GM15510 (cell line): Measurements from ENCODE around the gene TMEM117.

ENCODE experiments used
- POLR2A ChIP-seq: IDR thresholded peaks from 3 replicates; pipeline ENCODE4 v1.6.1; 2011; ENCODE audit warnings: borderline replicate concordance; ENCODE audit not compliant: insufficient read length; ENCODE audit errors: extremely low read depth

The TMEM117 gene

DNA sequence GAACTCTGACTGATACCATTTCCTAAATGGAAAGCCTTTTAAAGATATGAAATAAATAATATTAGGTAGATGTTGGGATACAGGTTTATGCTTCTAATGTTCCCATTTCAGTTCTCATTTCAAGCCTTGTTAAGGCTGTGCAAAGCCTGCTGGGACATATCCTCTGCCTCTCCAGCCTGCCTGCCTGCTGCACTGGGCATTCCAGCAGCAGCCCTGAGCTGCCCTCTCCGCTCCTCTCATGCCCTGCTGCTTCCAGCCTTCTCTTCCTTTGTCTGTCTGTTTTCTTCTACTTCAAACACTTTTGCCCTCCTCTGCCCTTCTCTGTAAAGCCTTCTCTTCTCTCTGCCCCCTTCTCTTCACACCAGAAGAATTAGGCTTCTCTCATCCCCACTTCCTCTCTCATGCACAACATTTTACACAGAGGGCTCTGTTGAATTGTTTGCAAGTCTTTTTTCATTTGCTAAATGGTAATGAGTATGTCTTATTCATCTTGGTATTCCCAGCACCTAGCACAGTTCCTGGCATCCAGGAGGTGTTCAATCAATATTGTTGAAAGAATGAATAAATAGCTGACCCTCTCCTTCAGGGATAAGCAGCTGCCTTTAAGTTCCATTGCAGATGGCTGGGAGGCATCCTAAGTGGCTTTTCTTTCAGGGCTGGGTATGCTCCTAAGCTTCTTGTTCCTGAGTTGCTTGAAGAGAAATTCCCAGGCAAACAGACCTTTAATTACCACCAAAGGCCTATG, 292.3 kb downstream of the TMEM117 start:
- TF ChIP-seq POLR2A, result no peak

DNA sequence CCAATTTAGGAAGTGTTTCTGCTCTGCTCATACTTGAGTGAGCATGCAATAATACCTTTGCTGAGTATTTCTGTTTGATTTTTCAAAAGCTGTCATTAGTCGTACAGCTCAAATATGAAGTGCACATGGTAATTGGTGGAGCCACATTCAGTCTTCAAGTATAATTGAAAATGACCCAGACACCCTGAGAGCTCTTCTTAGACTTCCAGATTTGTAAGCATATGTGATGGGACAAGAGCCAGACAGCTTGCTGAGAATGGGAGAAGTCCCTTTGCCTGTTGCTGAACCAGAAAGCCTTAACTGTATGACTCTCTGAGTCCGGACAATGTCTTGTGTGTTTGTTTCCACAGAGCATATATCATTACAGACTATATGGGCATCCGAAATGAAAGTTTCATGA, 307.3 kb downstream of the TMEM117 start:
- no peak for TF ChIP-seq POLR2A

DNA sequence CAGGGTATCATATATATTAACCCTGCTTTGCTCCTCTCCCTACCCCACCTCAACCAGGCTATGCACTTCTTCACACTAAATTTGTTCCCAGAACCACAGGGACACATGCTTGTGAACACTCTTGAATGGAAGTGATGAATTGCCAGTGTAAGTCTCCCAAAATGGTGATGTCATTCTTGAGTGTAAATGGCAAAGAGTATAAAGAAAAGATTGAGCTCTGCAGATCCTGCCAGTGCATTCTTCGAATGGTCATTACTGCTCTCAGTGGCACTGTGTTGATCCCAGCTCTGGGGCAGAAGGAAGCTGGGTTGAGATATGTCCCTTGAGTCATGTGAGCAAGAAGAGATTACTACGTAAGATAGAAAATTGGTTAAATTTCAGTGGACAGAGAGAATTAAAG, 313.1 kb downstream of the TMEM117 start:
- TF ChIP-seq POLR2A, result no peak

DNA sequence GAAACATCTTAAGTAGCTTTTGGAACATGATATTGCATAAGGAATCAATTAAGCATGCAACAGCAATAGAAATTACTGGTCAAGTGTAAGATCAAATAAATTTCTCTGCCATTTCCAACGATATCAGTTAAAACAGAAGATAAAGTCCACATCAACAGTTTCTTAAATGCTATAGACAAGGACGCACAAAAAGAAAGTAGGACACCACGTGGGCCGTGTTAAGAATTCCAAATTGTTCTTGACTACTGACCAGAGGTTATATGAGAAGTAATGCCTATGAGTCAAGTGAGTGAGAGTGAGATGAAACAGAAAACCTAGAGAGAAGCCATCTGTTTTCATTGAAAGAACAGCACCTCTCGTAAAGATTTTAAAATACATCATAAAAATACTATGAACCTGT, 318.2 kb downstream of the TMEM117 start:
- TF ChIP-seq POLR2A, result no peak

DNA sequence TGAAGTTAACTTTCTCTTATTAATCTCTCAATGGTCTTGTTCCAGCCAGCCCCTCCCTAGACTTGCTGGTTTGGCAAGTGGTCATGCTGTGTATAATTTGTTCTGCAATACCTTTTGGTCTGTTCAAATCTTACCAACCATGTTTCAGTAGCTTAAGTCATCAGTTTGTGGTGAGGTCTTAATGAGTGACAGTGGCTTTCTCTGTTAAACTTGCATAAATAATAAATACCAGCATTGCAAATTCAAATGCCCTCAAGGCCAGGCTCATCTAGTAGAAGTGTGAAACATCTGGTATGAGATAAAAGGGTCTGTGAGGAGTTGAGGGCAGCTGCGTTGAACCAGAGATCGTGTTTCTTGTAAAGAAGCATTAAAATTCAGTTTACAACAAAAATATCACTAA, 319.5 kb downstream of the TMEM117 start:
- TF ChIP-seq POLR2A, result no peak

DNA sequence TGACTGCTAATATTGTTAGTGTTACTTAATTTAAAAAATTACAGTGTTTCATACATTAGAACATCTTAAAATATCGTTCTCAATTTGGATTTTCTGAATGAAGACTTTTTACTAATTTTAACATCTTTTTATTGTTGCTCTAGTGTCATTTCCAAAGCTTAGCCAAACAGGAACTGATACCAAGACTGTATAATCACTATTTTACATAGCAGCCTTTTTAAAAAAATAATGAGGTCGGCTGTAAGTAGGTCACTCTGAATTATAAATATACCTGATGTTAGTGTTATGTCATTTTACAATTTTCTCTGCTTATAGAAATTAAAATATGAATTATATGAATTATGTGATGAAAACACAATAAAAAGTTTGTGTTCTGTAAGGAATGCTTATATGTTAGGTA, 321.5 kb downstream of the TMEM117 start:
- TF ChIP-seq POLR2A, result no peak

DNA sequence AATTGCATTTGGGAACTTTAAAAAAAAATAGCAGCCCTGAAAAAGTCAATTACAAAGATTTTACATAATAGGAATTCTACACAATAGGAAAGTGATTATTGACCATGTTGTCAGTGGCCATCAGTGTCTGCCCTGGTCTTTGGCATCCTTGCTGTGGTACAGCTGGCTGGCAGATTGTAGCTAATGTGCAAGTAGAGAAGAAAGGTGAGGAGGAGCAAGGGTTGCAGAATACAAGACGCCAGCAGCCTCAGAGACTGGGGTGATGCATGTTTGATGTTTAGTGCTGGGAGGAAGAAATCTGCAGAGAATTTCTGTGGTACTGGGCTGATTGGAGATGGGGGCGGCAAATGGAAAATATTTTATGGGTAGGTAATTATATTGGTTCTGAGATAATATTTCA, 322.9 kb downstream of the TMEM117 start:
- no peak for TF ChIP-seq POLR2A

DNA sequence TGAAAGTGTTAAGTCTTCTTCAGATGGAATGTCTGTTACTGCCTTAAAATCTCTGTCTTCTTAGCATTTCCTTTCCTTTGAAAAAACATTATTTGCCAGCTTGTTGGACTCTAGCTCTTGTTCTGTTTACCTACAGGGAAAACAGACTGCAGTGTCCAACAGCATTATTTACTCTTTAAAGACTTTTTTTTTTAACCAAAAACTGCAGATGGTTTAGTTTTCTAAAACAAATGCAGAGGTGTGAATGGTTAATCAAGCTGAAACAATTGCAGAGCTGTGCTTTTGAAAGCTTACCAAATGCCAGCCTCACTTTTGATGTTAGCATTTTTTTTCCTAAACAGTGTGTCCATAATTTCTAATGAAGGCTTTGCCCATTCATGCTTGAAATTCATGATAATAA, 323.3 kb downstream of the TMEM117 start:
- no peak for TF ChIP-seq POLR2A

DNA sequence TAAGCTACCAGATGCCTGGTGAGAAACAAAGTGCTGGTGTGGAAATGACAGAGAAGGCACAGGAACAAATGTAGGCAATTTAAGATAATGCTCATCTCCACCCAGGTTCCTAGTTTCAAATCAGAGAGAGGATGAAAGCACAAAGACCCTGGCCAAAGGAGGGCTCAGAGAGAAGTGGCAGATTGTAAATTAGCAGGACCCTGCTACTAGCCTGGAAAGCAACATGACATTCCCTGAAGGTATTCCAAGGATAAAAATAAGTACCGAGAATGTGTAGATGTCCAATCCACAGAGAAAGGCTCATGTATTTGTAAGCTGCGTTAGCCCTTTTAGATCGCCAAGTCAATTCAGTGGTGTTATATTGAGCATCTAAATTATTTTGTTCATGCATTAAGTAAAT, 324.0 kb downstream of the TMEM117 start:
- no peak for TF ChIP-seq POLR2A

DNA sequence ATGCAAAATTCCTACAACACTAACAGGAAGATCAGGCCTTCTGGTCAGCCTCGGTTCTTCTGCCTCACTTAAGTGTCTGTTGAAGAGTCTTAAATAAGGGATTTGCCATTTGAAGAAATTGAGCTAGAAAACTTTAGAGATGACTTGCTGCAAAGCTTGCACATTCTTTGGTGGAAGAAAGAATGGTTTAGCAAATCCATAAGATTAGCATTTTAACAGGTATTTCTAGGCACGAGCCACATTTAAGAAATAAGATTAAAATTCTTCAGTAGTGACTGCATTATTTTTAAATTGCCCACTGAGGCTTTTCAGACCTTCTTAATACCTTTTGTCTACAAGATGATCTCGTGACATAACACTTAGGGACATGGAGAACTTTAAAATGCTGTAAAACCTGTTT, 327.1 kb downstream of the TMEM117 start:
- TF ChIP-seq POLR2A, result no peak

DNA sequence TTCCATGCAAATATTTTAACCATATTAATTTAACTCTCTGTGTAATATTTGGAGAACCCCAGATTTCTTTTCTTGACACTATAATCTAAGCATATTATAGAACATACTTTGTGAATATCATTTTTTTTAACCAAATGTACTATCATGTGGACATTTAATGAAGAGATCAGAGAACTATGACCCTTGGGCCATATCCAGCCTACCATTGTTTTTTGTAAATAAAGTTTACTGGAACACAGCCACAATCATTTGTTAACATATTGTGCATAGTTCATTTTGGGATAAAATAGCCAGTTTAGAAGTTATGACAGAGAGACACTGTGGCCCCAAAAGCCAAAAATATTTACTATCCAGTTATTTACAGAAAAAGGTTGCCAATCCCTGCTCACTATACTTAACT, 338.2 kb downstream of the TMEM117 start:
- no peak for TF ChIP-seq POLR2A

DNA sequence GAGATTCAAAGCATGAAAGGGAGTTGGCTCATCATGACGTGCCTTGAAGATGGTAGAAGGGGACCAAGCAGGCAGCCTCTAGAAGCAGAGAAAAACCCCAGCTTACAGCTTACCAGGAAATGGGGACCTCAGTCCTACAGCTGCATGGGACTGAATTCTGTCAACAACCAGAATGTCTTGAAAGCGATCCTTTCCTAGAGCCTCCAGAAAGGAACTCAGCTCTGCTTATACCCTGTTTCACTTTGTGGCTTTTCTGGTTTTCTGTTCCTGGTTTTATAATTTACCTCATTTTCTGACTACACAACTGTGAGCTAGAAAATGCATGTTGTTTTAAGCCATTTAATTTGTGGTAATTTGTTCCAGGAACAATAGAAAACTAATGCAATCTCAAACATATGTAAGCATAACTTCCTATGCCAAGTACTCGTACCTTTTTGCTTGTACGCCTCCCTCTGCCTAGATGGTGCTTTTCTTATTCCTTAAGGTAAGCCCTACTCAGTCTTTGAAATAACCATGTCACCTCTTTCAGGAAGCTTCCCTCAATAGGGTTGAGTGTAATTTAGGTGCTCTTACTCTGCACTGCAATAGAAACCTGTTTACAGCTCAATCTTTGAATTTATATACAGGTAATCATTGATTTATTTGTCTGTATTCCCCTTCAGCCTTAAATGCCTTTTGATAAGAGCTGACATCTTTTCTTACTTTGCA, 348.8 kb downstream of the TMEM117 start:
- TF ChIP-seq POLR2A, result no peak

DNA sequence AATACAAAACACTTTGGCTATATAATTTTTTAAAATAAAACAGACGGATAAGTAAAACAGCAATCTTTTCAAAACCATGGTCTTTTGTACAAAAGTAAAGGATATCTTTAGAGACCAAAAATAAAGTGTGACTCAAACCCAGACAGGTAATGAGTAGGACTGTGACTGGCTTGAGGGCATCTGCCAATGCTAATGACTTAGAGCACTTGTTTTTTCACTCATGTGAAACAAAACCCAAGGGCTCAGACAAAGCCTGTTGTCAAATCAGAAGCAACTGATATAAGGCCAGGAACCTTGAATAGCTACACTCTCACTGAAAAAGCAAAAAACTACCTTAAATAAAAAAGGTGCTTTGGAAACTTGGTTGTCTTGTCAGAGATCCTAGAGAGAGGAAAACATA, 357.4 kb downstream of the TMEM117 start:
- no peak for TF ChIP-seq POLR2A

DNA sequence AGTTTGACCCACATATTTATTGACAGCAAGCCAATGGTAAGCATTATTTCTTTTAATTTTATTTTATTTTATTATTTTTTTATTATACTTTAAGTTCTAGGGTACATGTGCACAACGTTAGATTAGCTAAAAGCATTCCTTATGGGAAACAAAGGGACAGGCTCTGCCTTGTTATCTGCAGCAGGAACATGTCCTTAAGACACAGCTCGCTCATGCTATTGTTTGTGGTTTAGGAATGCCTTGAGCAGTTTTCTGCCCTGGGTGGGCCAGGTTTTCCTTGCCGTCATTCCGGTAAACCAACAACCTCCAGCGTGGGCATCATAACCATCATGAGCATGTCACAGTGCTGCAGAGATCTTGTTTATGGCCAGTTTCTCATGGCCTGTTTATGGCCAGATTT, 370.2 kb downstream of the TMEM117 start:
- TF ChIP-seq POLR2A, result no peak

DNA sequence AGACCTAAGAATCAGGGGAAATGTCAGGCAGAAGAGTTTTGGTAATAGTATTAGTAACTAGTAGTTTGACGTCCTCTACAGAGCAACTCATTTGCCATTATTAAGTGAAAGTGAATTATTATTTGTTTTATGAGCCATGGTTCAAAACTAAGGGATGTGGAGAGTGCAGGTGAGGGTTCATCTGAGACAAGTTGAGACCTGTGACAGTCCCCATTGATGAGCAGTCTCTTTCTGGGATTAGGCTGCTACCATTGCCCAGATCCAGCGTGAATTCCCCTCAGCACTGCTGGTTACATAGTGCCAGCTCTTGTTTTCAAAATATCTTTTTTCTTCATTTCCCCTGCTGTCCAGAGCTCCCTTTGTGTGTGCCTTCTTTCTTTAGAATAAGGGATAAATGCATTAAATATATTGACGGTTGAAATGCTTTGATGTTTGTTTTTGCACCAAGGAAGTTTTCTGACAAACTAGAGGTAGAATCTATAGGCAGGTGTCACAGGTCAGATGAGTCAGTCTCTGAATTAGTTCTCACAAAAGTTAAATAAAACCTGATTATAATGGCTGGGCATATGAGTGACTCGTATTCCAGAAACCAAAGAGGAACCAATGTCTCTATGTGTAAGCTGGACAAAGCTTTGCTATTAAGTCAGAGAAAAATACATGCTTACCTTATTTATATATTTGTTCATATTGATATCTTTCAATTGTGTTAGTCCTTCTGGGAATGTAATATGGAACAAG, 381.4 kb downstream of the TMEM117 start:
- TF ChIP-seq POLR2A, result no peak
